B cell (primary cell): ENCODE measurements around the gene MOB3B.

Source experiments
- CTCF ChIP-seq: fragments of 200-600 bp; IDR thresholded peaks from one replicate; pipeline ENCODE4 v1.8.0; 2022; ENCODE audit warnings: antibody characterized with exemption, mild to moderate bottlenecking
- EZH2 ChIP-seq: IDR thresholded peaks from 2 replicates; pipeline ENCODE4 v1.6.1; 2012; ENCODE audit warnings: borderline replicate concordance, low read depth, mild to moderate bottlenecking, moderate library complexity, low read length; ENCODE audit not compliant: insufficient read depth, poor library complexity, severe bottlenecking

GRCh38 chr9:27468000-27468399 is 61.6 kb downstream of the MOB3B start:
- TF ChIP-seq CTCF (no peak), EZH2 (no peak)
